Pons (tissue), 1 donor: Measurements from ENCODE around the gene FCHSD2.
"Not testable (repeated sequence)": the region's sequence is repeated elsewhere in the genome, so short reads cannot be mapped to it uniquely, and the experiment has no call there.

Experiments
- DNase-seq: peaks from one replicate; pipeline ENCODE4 v3.0.0-alpha.2; 2016; ENCODE audit warnings: low spot score

Gene FCHSD2

DNA sequence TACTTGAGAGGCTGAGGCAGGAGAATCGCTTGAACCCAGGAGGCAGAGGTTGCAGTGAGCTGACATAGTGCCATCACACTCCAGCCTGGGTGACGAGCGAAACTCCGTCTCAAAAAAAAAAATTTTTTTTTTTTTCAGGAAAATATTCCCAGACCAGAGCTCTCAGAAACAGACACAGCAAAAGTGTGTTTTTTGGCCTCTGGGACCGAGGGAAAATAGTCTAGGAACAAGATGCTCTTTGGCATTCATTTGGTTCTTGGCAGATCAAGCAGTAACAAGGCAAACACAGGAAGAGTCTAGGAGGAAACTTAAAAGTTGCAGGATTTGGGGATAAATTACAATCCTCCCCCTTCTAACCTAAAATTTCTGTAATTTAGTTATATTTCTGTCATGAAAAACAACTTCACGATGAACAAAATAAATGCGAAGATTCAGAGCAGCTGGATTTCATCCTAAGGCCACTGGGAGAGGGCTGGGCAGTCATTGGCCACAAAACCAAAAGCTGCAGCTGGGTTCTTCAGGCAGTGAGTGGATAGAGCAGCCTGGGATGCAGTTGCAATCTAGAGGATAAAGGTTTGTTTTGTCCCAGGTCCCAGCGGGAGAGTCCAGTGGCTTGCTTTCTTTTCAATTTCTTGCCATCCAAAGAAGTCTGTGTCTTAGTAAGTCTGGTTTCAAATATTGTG lies 308.2 kb downstream of the FCHSD2 start:
- peak; percentile 49 for DNase-seq

DNA sequence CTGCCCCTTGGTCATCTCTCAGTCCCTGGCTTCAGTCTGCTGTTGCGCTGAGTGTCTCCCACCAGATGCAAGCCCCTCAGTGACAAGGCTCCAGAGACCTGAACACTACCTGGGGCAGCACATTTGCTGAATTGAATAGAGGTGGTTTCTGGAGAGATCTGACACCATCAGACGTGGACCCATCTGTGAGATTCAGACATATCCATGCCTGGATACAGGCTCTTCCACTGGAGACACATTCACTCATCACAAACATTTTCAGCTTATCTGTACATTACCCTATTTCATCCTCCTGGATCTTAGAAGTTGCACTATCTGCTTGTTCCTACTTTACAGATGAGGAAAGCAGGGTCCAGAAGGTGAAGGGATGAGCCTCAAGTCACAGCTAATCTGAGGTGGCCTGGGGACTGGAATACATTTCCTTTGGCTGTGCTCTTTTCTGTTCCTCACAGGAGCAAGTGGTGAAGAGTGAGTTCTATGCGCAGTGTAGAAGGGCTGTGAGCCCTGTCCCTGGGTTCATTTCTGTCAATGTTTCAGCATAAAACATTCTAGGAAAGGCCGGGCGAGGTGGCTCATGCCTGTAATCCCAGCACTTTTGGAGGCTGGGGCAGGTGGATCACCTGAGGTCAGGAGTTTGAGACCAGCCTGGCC lies 308.9 kb downstream of the FCHSD2 start:
- no peak for DNase-seq

DNA sequence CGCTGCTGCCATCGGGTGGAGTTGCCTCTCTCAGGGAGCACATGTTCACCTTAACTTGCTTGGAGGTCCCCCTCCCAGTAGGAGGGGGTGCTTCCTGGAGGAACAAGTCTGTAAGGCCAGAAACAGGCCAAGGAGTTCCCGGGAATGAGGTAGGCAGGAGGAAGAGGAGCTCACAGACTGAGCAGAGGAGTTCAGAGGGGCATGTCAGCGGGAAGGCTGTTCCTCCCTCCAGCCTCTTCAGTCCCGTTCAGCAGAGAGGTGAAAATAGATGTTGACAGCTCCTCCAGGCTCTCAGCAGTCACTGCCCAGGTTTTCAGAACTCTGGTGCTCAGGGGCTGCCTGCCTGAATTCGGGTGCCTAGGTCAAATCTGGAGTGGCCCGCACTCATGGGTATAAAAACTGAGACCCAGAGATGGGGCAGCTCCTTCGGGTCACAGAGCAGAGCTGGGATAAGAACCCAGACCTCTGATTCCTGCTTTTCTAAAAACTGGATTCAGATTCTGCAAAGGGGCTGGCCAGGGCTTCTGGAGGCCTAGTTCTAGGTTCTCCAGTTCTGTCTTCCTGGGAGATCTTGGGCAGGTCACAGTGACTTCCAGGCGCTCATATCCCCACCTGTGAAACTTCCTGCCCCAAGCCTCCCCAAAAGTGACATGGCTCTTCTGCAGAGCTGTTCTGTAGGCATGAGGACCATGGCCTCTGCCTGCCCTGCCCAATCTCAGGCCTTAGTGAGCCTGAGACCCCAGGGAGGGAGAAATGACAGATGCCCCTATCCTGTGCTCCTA lies 309.6 kb downstream of the FCHSD2 start:
- DNase-seq = no peak

DNA sequence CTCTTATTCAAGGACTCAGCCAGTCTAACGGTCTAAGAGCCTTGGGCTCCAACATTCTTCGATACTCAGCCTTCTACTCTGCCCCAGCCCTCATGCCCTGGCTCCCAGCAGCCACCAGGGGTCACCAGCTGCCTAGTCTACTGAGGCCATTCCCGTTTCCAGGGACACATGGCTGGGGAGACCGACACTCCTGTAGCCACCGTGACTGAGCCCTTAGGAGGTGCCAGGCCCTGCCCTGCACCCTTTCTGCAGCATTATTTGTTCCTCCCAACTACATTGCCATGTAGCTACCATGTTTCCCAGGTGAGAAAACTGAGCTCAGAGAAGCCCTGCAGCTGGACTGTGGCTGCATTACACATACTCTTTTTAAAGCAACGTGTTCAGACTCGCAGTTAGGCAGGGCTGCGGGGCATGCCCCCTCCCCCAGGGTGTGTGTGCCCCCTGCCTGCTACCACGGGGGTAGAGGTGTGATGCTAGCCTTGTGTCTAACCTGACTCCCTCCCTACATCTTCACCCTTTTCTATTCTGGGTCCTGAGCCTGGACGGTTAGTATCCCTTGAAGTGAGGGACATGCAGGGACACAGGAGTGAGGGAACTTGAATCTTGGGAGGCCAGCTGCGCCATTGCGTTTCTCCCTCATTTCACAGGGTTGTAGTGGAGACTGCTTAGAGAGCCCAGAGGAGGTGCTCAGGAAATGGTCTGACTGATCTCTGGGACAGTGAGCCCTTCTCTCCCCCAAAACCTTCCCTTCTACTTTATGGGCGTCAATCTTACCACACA lies 310.4 kb downstream of the FCHSD2 start:
- peak; percentile 84 for DNase-seq

DNA sequence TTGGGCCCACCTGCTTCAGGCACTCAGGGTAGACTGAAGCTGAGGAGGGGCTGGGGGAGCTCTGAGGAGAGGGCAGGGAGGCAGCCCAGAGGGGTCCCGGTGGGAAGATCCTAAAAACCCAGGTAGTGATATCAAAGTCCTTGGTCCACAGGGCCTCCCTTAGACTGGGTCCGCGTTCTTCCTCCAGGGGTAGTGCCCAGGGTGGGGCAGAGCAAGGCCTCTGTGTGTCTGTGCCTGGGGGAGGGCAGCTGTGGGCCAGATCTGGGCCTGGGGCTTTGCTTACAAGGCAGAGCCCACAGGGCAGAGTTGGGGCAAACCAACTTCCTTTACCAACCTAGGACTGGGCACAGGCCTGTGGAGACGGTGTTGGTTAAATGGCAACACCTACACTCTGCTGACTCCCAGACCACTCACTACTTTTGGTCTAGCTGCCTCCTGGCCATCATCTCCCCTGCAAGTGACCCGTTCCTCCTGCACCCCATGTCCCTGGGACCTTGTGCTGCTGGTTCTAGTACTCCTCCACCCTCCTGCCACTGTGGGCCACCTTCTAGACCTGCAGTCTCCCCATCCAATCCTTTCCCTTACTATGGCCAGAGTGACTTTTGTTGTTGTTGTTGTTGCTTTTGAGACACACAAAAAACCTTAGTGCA lies 312.1 kb downstream of the FCHSD2 start:
- DNase-seq = no peak

DNA sequence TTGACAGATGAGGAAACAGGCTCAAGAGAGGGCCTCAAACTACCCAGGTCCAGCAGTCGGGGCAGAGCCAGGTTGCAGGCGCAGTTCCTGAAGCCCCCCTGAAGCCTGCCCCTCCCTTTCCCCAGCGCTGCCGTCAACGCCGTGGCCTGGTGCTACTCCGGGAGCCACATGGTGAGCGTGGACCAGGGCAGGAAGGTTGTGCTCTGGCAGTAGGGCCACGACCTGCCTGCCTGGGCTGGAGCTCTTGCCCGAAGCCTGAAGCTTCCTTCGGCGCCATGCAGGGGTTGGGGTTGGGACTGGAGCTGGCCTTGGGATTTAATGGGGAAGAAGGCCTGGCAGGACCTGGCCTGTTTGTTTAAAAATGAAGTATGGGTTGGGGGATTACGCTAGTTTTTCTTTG lies 312.9 kb downstream of the FCHSD2 start:
- DNase-seq = no peak

DNA sequence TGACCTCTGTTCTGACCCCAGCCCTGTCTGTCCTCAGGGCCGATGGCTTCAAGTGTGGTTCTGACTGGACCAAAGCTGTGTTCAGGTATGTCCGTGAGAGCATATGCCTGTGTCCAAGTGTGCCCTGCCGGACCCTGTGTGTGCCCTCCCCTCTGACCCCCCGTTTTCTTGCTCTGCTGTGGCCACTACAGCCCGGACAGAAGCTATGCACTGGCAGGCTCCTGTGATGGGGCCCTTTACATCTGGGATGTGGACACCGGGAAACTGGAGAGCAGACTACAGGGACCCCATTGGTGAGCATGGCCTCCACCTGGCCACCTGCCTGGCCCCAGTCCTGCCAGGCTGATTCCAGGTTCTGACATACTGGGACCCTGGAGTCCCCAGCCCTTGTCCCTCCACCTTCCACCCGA lies 313.4 kb downstream of the FCHSD2 start:
- DNase-seq = no peak

DNA sequence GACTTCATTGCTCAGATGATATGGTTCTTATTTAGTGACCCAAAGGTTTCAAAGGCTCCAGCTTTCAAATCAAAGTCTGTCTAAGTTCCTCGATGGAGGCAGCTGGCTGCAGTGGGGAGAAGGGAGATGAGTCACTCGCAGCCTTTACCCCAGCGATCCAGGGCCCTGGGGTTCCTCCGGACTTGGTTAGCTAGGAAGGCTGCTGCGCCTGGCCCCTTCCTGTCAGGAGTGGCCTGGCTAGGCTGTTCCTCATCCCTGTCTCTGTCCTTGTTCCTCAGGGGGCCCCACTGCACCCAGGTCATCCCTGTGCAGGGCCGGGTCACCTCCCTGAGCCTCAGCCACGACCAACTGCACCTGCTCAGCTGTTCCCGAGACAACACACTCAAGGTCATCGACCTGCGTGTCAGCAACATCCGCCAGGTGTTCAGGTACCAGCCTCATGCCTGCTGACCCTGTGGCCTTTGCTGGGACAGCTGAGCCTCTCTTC lies 314.0 kb downstream of the FCHSD2 start:
- no peak for DNase-seq

DNA sequence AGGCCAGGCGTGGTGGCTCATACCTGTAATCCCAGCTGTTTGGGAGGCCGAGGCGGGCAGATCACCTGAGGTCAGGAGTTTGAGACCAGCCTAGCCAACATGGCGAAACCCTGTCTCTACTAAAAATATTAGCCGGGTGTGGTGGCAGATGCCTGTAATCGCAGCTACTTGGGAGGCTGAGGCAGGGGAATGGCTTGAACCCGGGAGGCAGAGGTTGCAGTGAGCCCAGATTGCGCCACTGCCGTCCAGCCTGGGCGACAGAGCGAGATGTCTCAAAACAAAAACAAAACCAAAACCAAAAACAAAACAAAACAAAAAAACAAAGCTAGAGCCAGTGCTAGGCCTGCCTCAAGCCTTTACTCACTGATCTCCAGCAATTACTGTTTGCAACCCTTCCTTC lies 314.5 kb downstream of the FCHSD2 start:
- not testable (repeated sequence) for DNase-seq

DNA sequence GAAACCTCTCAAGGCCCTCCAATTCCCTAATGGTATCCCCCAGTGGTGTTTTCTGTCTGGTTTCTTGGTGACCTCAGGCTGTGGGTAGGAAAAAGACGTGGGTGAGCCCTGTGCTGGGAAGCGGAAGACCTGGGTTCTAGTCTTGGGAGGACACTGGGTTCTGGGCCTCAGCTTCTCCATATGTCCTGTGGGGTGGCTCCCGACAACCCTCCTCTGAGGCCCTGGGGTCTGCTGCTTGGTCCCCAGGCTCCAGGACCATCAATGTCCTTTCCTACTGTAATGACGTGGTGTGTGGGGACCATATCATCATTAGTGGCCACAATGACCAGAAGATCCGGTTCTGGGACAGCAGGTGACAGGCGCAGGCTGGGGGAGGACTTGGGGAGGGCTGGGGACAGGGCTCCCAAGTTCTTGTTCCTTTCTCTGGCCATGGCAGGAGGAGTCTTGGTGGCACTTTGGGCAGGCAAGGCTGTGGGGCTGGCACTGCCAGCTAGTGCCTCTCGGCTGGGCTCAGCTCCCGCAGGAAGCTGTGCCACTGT lies 315.1 kb downstream of the FCHSD2 start:
- no peak for DNase-seq

DNA sequence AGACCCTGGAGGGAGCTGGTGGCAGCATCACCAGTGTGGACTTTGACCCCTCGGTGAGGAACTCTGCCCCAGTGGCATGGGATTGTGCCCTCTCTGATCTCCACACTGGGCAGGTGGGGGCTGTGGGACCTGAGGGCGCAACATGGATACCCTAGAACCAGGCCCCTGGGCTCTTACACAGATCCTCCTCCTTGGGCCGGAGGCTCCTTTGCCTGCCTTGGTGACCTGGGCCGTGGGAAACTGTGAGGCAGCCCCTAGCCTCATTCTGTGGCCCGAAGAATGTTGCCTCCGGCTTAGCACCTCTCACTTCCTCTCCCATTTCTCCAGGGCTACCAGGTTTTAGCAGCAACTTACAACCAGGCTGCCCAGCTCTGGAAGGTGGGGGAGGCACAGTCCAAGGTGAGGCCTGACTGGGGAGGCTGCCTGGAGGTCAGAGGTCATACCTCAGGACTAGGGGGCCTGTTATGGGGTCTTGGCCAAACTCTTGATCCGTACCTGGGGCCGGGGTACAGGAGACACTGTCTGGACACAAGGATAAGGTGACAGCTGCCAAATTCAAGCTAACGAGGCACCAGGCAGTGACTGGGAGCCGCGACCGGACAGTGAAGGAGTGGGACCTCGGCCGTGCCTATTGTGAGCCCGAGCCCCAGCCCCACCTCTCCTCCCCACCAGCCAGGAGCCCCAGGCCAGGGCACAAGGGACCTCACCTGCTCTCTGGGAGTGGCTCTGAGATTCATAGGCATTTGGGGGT lies 315.8 kb downstream of the FCHSD2 start:
- DNase-seq = no peak

DNA sequence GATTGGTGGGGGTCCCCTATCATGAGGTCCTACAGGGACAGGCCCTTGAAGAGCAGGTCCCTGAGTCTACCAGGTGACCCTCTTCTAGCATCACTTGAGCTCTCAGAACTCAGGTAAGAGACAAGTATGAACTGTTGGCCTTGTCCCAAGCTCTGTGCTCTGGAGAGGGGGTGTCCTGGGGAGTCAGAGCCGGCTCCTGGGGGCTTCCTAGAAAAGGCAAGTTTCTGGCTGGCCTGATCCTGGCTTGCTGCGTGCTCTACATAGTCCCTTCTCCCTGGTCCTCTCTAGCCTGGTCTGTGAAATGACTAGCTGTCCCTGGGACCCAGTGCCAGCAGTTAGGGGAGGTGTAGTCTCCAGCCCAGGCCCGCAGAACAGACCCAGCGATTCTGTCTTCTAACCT lies 316.5 kb downstream of the FCHSD2 start:
- no peak for DNase-seq

DNA sequence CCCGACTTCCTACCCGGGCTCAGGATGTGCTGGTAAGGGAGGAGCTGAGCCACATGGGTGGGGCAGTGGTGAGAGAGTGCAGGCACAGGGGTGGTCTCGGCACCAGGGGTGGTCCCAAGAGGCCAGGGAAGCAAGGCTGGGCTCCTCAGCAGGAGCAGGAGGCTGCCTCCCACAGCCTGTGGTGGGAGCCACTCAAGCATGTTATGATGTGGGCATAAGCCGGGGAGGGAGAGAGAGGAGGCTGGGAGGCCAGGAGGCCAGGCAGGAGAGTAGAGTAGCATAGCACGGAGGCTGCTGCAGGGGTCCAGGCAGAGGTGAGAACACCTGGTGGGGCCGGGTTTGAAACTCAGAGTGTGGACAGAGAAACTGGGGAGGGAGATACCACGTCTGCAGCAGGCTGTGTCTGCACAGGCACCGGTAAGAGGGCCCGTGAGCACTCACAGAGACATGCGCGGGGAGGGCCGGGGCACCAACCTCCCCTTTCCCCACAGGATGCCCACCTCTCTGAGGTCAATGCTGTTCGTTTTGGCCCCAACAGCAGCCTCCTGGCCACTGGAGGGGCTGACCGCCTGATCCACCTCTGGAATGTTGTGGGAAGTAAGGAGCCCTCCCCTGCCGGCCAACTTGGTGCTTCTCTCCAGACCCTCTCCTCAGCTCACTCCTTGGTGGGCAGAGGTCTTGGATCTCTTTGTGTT lies 317.2 kb downstream of the FCHSD2 start:
- no peak for DNase-seq

DNA sequence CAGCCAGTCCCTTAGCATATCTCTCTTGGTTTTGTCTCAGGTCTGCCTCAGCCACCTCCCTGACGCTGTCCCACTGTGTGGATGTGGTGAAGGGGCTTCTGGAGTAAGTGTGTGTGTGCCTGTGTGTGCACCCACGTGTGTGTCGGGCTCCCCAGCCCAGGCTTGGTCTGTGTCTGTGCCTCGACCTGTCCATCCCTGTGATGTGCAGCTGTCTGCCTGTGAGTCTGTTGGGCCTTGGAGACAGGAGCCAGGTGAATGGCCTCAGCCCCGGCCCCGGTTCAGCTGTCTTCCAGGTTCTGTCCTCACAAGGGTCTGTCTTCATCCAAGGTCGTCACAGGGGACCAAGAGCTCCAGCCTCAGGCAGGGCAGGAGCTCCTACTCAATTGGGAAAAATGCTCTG lies 318.1 kb downstream of the FCHSD2 start:
- DNase-seq = no peak

DNA sequence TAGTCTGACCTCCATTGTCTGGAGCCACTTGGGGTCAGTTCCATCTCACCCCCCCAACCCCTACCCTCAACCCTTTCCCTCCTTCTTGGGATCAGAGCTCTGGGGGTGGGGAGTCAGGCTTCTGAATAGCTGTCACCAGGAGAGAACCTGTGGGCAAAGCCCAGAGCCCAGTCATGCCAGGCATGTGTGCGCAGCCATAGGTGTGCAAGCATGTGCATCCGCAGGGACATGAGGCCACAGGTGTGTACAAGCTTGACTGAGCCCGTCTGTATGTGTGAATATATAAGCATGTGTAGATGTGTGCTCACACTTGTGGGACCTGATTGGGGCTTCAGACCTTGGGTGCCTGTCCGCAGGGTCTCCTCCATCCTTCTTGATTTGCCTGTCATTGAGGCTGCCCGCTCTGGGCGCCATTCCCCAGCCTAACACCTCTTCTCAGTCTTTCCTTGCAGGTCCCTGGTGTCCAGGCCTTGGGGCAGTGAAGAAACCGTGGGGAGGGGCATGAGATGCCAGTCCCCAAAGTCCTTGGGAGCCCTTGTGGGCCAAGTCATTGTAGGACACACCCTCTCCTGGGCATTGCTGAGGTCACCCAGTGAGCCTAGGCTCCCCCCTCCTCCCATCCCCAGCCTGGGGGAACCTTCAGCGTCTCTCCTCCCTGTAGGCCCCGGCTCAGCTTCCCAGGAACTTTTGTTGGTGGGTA lies 318.9 kb downstream of the FCHSD2 start:
- DNase-seq = no peak

DNA sequence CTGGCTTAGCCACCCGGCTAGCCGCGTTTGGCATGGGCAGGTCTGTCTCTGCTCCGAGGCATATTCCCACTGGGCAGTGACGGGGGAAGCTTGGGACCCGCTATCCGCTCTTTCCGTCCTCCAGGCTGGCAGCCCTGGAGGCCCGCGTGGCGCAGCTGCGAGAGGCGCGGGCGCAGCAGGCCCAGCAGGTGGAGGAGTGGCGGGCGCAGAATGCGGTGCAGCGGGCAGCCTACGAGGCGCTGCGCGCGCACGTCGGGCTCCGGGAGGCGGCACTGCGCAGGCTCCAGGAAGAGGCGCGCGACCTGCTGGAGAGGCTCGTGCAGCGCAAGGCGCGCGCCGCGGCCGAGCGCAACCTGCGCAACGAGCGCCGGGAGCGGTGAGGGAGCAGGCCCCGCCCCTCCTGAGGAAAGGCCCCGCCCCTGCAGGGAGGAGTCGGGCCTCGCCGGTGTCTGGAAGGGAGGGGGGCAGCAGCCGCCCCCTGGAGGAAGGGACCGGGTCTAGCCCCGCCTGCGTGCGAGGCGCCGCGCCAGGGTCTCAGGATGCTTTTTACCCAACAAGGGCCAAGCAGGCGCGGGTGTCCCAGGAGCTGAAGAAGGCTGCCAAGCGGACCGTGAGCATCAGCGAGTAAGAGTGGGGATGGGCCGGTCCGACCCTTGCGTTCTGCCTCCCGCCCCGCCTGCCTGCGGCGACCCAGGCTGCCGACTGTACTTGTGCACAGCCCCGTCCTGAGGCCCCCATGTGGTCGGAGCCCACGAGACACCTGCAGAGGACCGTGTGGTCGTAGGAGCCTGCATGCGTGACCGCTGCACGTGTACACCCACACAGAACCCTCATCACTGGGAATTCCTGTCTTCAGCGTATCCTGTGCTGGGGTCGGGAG lies 320.0 kb downstream of the FCHSD2 start:
- peak; percentile 71 for DNase-seq

DNA sequence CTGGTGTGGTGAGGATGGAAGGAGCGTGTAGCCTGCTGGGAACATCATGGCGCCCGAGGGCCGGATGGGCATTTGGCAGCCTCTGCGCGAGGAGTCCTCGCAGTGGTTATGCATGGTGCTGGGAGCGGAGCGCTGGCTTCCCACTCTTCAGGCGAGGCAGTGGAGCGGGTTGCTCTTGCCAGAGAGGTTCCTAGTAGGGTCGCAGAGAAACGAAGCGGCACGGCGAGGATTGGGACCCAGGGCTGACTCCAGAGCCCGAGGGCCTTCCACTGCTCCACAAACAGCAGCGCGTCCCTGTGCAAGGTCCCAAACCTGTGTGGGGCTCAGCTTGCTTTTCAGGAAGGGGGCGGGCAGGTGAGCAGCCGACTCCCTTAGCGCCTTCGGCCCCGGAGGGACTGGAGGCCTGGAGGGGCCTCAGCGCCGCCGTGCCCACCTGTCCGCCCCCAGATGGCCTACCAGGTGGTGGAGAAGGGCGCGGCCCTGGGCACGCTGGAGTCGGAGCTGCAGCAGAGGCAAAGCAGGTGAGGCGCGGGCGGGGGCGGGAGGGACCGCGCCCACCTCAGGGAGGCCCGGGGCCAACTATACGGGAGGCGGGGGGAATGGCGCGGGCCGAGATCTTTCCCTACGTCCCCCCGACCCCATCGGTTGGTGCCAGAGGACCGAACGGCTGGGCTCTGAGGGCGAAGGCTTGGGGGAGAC lies 320.7 kb downstream of the FCHSD2 start:
- DNase-seq = no peak
